Measurements from ENCODE around the gene YBX1.

Gene YBX1

GRCh38 chr1:42689912-42690311, 7.7 kb downstream of the YBX1 start:
- no peak for TF ChIP-seq CTCF (IDR thresholded peaks at IDR 0.05; ENCODE audit: borderline replicate concordance, insufficient read depth, low read depth, low read length)
- H3K4me3 ChIP-seq (ENCODE audit: low read depth, low read length), result no peak overlapping the region

- TF ChIP-seq CTCF (IDR thresholded peaks at IDR 0.05; ENCODE audit: borderline replicate concordance, insufficient read depth, low read depth, low read length), result 0 out of 2 replicates have a peak, but pooled peaks have one; percentile 13
- no peak overlapping the region for H3K4me3 ChIP-seq (ENCODE audit: low read depth, low read length)
Observed at GRCh38 chr1:42690477-42691156, 8.4 kb downstream of the YBX1 start.

GRCh38 chr1:42691157-42691498, 8.9 kb downstream of the YBX1 start:
- no peak overlapping the region for H3K4me3 ChIP-seq (ENCODE audit: low read depth, low read length)
- TF ChIP-seq CTCF (IDR thresholded peaks at IDR 0.05; ENCODE audit: borderline replicate concordance, insufficient read depth, low read depth, low read length), result no peak

GRCh38 chr1:42692461-42692860, 10.2 kb downstream of the YBX1 start:
- H3K4me3 ChIP-seq (ENCODE audit: low read depth, low read length), result no peak overlapping the region
- no peak for TF ChIP-seq CTCF (IDR thresholded peaks at IDR 0.05; ENCODE audit: borderline replicate concordance, insufficient read depth, low read depth, low read length)

GRCh38 chr1:42692911-42693310, 10.7 kb downstream of the YBX1 start:
- no peak for TF ChIP-seq CTCF (IDR thresholded peaks at IDR 0.05; ENCODE audit: borderline replicate concordance, insufficient read depth, low read depth, low read length)
- H3K4me3 ChIP-seq (ENCODE audit: low read depth, low read length), result no peak overlapping the region

- H3K4me3 ChIP-seq (ENCODE audit: low read depth, low read length), result no peak overlapping the region
- no peak for TF ChIP-seq CTCF (IDR thresholded peaks at IDR 0.05; ENCODE audit: borderline replicate concordance, insufficient read depth, low read depth, low read length)
Observed at GRCh38 chr1:42698081-42698813, 16.0 kb downstream of the YBX1 start.

- H3K4me3 ChIP-seq (ENCODE audit: low read depth, low read length), result no peak overlapping the region
- TF ChIP-seq CTCF (IDR thresholded peaks at IDR 0.05; ENCODE audit: borderline replicate concordance, insufficient read depth, low read depth, low read length), result no peak
Observed at GRCh38 chr1:42700006-42700405, 17.8 kb downstream of the YBX1 start.
